ENCODE measurements around the gene MIF4GD.
"Not testable (repeated sequence)": the region's sequence is repeated elsewhere in the genome, so short reads cannot be mapped to it uniquely, and the experiment has no call there.

Gene MIF4GD

DNA sequence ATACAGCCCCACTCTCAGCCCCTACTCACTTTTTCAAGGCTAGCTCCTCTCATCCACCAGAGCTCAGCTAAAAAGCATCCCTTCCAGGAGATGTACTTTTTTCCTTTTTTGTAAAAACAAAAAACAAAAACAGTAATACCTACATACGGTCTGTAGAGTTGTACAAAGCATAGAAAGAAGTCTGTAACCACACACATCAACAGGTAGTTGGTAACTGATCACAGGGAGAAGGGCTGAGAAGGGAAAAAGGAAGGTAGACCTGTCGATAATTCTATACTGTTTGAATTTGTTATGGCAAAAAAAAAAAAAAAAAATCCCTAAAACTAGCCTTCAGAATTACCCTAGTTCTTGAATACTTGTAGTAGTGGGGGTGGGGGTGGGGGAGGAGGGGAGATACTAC lies 17.3 kb upstream of the MIF4GD start:
- no peak for DNase-seq (ENCODE audit: low read depth)

DNA sequence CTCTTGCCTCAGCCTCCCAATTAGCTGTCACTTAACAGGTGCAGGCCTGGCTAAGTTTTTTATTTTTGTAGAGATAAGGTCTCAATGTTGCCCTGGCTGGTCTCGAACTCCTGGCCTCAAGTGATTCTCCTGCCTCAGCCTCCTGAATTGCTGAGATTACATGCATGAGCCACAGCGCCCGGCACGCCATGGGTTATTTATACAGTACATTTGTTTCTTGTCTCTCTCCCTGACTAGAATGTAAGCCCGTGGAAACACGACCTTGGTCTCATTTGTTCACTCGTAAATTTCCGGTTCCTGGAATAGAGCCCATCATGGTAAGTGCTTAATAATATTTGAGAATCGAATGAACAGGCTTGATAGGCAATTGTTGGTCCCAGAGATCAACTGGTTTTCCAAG lies 16.2 kb upstream of the MIF4GD start:
- DNase-seq (ENCODE audit: low read depth): no peak

DNA sequence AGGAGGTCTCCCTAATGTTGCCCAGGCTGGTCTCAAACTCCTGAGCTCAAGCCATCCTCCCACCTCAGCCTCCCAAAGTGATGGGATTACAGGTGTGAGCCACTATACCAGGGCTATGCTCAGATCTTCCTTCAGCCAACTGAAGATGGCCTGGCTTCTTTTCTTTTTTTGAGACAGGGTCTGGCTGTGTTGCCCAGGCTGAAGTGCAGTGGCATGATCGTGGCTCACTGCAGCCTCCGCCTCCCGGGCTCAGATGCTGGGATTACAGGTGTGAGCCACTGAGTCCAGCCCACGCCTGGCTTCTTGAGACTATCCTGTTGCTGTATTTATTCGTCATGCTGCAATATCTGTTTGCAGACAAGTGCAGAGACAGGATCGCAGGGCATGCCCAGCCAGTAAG lies 14.1 kb upstream of the MIF4GD start:
- no peak for DNase-seq (ENCODE audit: low read depth)

DNA sequence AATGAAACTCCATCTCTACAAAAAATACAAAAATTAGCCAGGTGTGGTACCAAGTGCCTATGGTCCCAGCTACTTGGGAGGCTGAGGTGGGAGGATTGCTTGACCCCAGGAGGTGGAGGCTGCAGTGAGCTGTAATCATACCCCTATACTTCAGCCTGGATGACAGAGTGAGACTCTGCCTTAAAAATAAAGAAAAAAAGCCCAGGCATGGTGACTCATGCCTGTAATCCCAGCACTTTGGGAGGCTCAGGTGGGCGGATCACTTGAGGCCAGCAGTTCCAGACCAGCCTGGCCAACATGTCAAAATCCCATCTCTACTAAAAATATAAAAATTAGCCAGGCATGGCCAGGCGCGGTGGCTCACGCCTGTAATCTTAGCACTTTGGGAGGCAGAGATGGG lies 9.2 kb upstream of the MIF4GD start:
- not testable (repeated sequence) for DNase-seq (ENCODE audit: low read depth)

DNA sequence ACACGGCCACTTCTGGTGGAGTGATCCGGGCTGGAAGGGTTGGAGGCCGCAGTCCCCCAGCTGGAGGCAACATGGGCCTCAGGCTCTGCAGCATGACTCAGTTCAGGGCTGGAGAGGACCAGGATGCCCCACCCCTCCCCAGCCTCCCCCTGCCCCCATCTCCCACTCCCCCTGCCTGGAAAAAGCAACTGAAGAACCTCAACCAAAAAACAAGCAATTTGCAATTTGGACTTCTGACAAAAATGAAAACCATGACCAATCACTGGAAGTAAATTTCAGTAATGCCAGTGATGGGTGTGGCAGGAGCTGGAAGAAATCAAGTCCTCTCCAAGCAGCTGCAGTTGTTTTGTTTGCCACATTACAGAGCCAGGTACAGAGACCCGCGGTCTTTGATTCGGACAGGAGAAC lies 6.6 kb upstream of the MIF4GD start:
- no peak for DNase-seq (ENCODE audit: low read depth)

DNA sequence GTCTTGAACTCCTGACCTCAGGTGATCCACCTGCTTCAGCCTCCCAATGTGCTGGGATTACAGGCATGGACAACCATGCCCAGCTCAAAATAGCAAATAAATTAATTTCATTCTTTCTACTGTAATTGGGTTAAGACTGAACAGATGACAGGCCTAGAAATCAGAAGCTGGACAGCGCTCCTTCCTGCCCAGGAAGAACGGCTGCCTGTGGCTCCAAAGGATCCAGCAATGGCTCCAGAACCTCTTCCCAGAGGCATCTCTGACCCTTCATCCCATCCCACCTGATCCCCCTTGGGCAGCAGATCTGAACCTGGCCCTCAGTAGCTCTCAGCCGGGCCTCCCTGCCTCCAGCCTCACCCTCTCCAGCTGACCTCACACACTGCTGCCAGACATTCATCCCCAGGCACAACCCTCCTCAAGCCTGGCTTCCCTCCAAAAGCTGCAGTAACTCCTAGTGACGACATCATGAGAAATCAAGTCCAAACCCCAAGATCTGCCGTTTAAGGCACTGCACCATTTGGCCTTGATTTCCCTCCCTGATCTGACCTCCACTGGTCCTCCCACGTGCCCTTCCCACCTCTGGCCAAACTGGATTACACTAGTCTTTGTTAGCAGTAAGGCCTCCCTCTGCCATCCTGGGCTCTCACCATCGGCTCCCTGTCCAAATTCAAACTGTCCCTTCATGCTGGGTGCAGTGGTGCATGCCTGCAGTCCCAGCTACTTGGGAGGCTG lies 3.1 kb upstream of the MIF4GD start:
- no peak for DNase-seq (ENCODE audit: low read depth)

DNA sequence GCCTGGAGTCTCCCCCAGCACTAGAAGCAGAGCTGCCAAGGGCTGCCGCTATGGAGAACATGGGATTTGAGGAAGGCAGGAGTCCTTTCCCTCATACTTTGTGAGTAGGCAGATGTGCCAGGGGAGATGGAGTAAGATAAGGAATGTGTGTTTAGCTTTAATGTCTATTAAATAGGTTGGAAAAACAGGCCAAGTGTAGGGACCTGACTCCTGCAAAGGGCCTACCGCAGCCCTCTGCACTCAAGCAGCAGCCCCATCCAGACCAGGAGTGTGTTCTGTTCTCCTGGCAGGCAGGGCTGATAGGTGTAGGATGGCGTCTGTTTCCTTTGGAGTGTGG lies 1.8 kb upstream of the MIF4GD start:
- DNase-seq (ENCODE audit: low read depth): no peak

DNA sequence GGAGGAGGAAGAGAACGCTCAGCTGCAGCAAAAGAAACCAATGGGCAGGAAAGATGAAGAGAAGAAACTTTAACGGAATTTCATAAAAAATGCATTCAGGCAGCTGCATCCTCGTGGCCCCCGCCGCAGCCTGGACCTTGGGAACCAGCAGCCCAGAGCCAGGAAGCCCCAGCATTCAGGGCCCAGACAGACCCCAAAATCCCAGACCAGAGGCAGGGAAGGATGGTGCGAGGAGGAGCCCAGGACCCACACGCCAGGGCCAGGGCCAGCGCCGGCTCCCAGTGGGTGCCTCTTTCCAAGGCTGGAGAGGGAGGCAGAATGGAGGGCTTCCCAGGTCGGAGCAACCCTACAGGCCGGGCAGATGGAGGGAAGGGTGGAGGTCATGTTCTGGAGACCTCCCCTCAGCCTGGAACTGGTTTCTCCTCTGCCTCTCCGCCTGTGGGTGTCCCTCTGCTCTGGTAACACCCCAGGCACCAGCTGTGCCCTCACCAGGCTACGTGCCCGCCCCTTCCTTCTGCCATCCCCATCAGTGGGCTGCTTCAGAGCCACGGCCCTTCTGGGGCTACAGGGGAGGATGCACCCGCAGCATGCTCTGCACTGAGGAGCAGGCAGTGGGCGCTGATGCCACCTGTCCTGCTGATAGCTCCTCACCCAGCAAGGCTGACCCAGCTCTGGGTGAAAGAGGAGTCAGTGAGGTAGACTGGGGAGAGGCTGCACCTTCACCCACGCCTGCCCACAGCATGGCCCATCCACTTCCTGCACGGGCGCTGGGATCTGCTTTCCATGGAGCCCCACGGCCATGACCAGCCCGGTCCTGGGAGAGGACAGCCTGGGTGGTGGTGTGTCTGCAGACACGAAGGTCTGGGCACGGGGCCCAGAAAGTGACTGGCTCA lies 1.2 kb upstream of the MIF4GD start:
- DNase-seq (ENCODE audit: low read depth): peak; percentile 10

DNA sequence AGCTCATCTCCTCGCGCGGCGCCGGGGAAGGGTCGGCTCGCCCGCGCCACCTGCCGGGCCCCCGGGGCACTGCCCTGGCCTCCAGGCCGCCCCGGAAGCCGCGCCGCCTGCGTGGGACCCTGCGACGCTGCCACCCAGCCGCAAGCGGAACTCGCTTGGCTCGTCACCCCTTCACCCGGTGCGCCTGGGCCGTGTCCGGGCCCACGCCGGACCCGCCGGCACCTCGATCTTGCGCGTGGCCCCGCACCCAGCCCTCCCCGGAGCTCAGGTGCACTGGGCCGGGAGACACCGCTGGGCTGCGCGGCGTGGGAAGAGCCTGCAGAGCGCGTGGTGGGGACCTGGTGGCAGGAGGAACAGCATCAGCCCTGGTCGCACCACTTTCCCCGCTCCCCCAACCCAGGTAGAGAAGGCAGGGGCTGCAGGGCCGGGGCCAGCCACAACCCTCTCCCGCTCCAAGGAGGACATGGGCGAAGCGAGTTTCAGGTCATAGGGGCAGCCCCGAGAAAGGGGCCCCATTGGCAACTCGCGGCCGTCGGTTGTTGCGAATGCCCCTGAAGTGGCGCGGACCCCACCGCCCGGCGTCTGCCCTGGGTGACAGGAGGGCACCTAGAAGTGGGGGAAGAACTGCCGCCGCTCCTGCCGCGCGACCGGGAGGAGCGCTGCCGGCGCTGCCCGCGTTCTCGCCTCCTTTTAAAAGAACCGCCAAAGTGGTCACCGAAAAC lies 363 bp upstream of the MIF4GD start:
- DNase-seq (ENCODE audit: low read depth): peak; percentile 86

DNA sequence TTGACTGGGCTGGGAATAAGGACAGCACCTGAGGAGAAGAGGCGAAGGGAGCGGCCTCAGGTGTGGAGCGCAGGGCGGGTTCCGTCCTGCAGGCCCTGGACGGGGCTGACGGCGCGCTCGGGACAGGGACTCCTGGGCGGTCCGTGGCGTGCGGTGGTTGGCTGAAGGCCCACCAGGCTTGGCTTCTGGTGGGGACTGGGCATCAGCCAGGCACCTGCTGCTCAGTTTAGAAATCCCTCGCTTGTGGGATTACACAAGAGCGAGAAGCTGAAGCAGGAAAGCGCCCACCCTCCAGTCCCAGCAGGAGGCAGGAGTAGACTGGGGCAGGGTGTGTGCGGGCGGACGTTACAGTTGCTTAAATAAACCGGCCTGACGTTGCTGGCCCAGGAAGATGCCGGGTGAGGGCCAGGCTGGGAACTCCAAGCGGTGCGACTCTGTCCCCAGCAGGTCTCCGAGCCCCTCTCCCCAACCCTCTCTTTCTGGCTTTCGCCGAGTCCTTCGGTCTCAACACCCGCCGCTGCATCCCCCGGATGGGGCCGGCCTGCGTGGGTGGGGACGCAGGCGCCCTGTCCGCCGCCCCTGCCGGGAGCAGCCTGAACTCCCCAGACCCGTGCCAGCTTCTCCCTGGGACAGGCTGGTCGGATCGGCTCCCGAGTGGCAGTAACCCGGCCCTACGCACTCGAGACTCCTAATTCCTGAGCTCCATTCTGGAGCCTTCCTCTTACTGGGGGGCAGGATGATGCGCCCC lies 639 bp downstream of the MIF4GD start:
- DNase-seq (ENCODE audit: low read depth): peak; percentile 51

DNA sequence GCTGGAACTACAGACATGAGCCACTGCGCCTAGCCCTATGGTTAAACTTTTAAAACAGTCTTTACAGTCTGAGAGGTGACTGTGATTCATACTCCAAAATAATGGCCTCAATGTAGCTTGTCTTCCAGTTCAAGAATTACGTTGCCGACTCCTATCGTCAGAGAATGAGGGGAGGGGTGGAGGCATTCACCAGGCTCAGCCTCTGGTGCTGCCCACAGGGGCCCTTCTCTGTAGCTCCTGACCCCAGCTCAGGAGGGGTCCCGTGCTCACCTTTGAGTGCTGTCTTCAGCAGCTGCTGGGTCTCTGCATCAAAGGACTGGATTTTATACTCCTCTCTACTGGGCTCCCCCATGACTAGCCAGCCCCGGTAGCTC lies 1.2 kb downstream of the MIF4GD start:
- no peak for DNase-seq (ENCODE audit: low read depth)

DNA sequence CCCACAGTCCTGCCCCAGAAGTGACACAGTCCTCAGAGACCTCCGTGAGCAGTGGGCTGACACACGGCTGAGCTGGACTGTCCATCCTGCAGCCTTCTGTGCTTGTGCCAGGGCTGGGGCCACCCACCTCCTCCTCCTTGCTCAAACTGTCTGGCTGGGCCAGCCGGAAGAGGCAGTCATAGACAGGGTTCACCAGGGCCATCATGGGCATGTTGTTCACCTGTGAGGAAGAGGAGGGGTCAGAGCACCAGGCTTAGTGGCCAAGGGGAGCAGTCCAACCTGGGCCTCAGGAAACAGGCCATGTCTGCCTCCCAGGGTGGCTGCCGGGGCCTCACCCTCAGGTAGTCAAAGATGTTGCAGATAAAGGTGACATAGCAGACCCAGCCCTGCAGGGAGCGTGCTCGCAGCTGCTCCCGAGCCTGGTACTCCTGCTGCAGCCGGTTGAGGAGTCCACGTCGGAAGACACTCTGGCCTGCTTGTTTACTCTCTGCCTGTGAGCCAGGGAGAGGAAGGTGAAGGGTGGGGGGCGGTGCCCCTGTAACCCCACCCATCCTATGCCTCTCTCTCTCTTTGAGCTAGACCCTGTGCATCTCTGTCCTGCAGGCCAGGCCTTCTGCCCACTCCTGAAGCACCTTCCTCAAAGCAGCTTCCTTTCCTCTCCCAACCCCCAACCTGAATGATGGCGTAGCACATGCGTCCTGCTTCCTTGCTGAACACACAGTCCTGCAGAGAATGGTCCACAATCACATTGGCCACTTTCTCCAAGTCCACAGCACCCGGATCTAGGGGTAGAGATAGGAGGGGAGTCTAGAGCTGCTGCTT lies 3.4 kb downstream of the MIF4GD start:
- DNase-seq (ENCODE audit: low read depth): no peak

DNA sequence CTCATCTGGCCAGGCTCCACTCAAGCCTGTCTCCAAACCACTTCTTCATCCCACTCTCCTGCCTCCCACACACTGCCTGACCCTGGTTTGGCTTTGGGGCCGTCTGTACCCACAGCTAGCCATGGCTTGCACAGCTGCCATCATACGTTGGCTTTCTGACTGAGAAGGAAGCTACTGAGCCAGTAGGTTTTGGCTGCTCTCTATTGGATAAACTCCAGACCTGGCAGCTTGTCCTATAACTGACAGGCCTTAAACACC lies 3.9 kb downstream of the MIF4GD start:
- no peak for DNase-seq (ENCODE audit: low read depth)

DNA sequence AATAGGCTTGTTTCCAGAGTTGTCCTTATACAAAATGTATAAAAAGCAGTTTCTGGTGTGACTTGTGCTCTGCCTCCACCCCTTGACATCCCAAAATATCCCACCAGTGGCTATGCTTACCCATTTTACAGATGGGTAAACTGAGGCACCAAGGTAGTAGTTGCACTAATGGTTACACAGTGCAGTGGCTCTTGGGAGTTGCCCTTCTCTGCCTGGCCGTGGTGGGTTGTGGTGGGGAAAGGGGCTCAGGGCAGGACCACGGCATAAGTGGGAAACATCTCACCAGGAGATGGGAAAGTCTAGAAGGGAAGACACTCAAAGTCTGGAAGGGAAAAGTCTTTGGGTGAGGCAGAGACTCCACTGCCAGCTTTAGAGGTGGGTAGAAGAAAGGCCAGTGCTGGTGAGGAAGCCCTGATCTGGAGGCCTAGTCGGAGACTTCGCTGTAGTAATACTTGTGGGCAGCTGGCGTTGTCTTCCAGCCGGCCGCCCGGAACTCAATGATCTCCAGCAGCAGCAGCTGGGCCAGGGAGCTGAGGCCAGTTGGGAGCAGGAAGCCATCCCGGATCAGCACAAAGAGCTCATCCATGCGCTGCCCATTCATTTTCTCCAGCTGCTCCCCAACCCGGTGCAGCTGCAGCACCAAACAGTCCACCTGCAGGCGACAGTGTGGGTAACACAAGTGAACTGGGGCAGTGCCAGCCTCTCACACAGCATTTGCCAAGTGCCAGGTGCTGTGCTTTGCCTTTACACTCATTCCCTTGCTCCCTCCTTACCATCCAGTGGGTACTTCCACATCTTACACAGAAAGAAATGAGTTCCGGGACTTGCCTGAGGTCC lies 4.5 kb downstream of the MIF4GD start:
- DNase-seq (ENCODE audit: low read depth): no peak

DNA sequence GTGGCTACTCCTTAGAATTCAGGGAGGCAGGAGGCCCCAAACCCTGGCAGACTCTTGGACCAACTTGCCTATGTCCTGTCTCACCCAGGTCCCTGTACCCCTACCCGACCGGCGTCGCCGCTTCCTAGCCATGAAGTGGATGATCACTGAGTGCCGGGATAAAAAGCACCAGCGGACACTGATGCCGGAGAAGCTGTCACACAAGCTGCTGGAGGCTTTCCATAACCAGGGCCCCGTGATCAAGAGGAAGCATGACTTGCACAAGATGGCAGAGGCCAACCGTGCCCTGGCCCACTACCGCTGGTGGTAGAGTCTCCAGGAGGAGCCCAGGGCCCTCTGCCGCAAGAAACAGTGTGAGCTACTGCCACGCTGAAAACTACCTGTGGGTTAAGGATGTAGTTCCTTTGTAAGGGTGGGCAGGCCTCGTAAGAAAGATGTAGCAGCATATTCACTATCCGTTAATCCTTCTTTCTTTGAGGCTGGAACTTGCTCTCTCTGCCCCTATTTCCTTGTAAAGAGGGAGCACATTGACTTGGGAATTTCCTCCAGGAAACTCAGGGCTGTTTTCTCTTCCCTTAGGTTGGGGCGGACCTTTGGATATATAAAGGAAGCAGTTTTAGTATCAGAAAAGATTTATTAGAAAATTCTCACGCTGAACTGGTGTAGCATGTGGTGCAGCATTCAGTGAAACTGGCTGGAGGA lies 5.3 kb downstream of the MIF4GD start:
- no peak for DNase-seq (ENCODE audit: low read depth)

DNA sequence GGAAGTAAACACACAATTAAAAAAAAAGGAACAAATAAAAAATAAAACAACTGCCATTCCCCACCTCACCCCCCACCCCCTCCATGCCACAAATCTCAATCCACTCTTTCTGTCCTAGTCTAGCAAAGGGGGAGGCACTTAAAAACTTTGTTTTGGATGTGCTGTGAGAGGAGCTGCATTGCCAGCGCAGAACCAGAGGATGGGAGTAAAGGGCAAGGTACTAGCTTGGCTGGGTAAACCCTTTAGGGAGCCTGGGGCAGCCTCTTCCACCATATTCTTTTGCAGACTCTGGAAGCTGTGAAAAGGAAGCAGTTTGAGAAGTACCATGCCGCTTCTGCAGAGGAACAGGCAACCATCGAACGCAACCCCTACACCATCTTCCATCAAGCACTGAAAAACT lies 8.0 kb downstream of the MIF4GD start:
- no peak for DNase-seq (ENCODE audit: low read depth)

DNA sequence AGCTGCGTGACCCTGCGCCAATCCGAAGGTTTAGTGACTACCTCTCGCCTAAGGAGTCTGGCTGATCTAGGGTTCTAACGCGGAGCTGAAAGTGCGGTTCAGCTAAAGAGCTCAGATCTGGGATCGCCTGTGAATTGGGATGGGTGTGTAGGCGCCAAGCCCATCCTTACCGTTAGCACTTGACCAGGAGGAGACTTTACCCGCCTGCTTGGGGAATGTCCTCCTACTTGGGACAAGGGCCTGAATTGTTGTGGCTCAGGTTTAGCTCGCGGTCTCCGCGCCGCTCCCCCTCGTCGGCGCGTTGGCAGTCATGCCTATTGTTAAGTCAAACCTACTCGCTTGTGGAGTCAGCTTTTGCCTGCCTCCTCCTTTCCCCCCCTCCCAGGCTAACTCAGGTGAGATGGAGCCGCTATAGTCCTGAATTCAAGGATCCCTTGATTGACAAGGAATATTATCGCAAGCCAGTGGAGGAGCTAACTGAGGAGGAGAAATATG lies 8.9 kb downstream of the MIF4GD start:
- no peak for DNase-seq (ENCODE audit: low read depth)

DNA sequence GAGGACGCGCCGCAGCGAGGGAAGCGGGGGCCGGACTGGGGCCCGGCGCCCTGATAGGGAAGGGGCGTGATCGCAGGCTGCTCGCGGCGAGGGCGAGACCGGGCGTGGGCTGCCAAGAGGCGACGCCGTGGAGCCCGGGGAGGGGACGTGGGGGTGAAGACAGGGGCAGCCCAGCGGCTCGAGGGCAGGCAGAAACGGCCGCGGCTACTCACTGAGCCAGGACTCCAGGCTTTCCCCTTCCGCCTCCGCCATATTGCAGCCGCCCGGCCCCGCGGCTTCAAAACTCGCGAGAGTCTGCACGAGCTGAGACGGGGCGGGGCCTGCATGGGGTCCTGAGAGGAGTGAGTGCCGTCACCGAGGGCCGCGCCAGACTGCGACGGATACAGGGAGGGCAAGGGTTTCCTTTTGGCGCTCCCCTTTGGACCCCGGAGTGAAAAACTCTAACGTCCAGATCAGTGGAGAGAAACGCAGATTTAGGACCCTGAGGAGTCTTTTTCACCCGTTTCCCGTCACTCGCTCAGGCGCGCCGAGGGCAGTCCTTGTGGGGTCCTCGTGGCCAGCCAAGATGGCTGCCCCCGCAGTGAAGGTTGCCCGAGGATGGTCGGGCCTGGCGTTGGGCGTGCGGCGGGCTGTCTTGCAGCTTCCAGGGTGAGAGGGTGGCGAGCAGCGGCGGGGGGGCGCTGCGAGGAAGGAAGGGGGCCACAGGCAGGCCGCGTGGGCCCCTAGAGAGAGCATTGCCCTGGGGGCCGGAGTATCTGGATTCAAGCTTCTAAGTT lies 9.5 kb downstream of the MIF4GD start, which contains the start of the genes GGA3 and MRPS7:
GGA3 (minus strand) TSS at position 271 of the 776 bp plus-strand sequence; CDS start at position 252, 19 bp downstream.
MRPS7 (plus strand) TSS at position 544 of the 776 bp plus-strand sequence; CDS start at position 566, 22 bp downstream.
- DNase-seq (ENCODE audit: low read depth): peak; percentile 92
